ENCODE data around the gene CDIPT. TPM values are rescaled to one million over a fixed set of nuclear protein-coding genes. Genes with fewer than 3 reads are reported as not detected.
"Not testable (repeated sequence)": the region's sequence is repeated elsewhere in the genome, so short reads cannot be mapped to it uniquely, and the experiment has no call there.

The CDIPT gene
- total RNA-seq, 1 donor from 2014 or later, result 75.4 TPM

DNA sequence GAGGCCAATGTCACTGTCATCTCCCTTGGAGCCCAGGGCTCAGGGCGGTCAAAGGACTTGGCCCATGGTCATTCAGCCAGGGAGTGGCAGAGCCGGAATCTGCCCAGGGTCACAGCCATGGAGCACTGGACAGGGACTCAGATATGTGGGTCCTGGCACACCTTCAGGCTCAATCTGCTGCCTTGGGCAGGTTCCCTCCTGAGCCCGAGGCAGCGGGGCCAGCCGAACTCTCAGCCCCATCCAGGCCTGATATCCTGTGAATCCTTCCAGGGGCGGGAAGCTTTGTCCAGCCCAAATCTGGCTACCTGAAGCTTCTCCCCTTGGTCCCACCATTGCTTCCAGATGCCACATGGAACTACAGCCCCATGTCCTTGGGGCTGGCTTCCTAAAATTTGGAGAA lies 12.2 kb upstream of the CDIPT start:
- no peak for ATAC-seq

DNA sequence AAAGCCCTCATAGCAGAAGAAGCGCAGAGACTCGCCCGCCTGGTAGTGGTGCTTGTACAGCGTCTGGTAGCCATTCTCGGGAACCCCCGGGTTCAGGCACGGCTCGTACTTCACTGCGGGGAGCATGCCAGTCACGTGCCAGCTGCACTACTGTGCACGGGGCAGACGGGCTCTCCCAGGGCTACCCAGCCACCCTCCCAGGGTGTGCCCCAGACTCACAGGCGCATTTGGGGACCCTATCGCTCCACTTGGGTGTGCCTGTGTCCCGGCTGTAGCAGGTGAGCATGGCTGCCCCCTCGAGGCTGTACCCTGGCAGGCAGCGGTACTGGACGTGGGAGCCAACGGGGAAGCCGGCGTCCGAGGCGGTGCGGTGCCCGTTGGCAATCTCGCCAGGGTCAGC lies 10.3 kb upstream of the CDIPT start:
- no peaks in the 10 kb centered on the region for H3K36me3 ChIP-seq
- ATAC-seq, result no peak
- TF ChIP-seq, protein P1, sequence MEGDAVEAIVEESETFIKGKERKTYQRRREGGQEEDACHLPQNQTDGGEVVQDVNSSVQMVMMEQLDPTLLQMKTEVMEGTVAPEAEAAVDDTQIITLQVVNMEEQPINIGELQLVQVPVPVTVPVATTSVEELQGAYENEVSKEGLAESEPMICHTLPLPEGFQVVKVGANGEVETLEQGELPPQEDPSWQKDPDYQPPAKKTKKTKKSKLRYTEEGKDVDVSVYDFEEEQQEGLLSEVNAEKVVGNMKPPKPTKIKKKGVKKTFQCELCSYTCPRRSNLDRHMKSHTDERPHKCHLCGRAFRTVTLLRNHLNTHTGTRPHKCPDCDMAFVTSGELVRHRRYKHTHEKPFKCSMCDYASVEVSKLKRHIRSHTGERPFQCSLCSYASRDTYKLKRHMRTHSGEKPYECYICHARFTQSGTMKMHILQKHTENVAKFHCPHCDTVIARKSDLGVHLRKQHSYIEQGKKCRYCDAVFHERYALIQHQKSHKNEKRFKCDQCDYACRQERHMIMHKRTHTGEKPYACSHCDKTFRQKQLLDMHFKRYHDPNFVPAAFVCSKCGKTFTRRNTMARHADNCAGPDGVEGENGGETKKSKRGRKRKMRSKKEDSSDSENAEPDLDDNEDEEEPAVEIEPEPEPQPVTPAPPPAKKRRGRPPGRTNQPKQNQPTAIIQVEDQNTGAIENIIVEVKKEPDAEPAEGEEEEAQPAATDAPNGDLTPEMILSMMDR (IDR thresholded peaks at IDR 0.05), result no peak
- no peak overlapping the region for H3K4me3 ChIP-seq
- DNase-seq, result no peak
- intact Hi-C loops (cut with DNase I), result no loop called here
- peaks cover 30% of the 10 kb centered on the region for H3K27me3 ChIP-seq (ENCODE audit: low read depth)
- no peak overlapping the region for H3K27ac ChIP-seq
- peaks cover 12% of the 10 kb centered on the region for H3K4me1 ChIP-seq
- H3K9me3 ChIP-seq, result no peaks in the 10 kb centered on the region

More for the DNA sequence above, 12.2 kb upstream of the CDIPT start:
- TF ChIP-seq, protein P1 (IDR thresholded peaks at IDR 0.05), result no peak
- Histone ChIP-seq H3K9me3 (no peaks in the 10 kb centered on the region), H3K4me3 (no peak overlapping the region), H3K27me3 (ENCODE audit: low read depth) (peaks cover 36% of the 10 kb centered on the region), H3K4me1 (peaks cover 12% of the 10 kb centered on the region), H3K36me3 (no peaks in the 10 kb centered on the region), H3K27ac (no peak overlapping the region)
- DNase-seq, result no peak
- intact Hi-C loops (cut with DNase I), result no loop called here

GRCh38 chr16:29871822-29872546 lies 9.0 kb upstream of the CDIPT start:
- no peak for ATAC-seq
- intact Hi-C loops (cut with DNase I), result no loop called here

DNA sequence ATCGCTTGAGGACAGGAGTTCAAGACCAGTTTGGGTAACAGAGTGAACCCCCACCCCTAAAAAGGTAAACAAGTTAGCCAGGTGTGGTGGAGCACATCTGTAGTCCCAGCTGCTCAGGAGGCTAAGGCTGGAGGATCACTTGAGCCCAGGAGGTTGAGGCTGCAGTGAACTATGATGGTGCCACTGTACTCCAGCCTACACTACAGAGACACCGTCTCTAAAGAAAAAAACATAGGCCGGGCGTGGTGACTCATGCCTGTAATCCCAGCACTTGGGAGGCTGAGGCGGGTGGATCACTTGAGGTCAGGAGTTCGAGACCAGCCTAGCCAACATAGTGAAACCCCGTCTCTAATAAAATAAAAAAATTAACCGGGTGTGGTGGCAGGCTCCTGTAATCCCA lies 6.0 kb upstream of the CDIPT start:
- H3K27ac ChIP-seq; H3K9me3 ChIP-seq; ATAC-seq; intact Hi-C loops (cut with DNase I); H3K27me3 ChIP-seq (ENCODE audit: low read depth); H3K36me3 ChIP-seq; H3K4me3 ChIP-seq; DNase-seq; H3K4me1 ChIP-seq: not testable (repeated sequence)

More at GRCh38 chr16:29871822-29872546, 9.0 kb upstream of the CDIPT start:
- H3K36me3 ChIP-seq, result no peaks in the 10 kb centered on the region
- no peak overlapping the region for H3K27ac ChIP-seq
- TF ChIP-seq, protein P1 (IDR thresholded peaks at IDR 0.05), result no peak
- no peaks in the 10 kb centered on the region for H3K9me3 ChIP-seq
- no peak overlapping the region for H3K4me3 ChIP-seq
- peaks cover 17% of the 10 kb centered on the region for H3K27me3 ChIP-seq (ENCODE audit: low read depth)
- H3K4me1 ChIP-seq, result peaks cover 9% of the 10 kb centered on the region
- no peak for DNase-seq

- Histone ChIP-seq H3K4me3 (no peak overlapping the region), H3K9me3 (no peaks in the 10 kb centered on the region), H3K4me1 (no peaks in the 10 kb centered on the region), H3K27me3 (ENCODE audit: low read depth) (no peaks in the 10 kb centered on the region), H3K27ac (no peak overlapping the region), H3K36me3 (no peaks in the 10 kb centered on the region)
- DNase-seq (no peak), ATAC-seq (no peak)
- intact Hi-C loops (cut with DNase I), result no loop called here
- TF ChIP-seq, protein P1 (IDR thresholded peaks at IDR 0.05), result no peak
Observed at GRCh38 chr16:29868396-29869009, 5.5 kb upstream of the CDIPT start.

- Histone ChIP-seq H3K4me3 (no peak overlapping the region), H3K27ac (no peak overlapping the region), H3K9me3 (no peaks in the 10 kb centered on the region), H3K4me1 (peaks cover 17% of the 10 kb centered on the region), H3K36me3 (peaks cover 23% of the 10 kb centered on the region), H3K27me3 (ENCODE audit: low read depth) (no peaks in the 10 kb centered on the region)
- TF ChIP-seq, protein P1 (IDR thresholded peaks at IDR 0.05), result no peak
- no peak for ATAC-seq
- DNase-seq, result no peak
- intact Hi-C loops (cut with DNase I), result no loop called here
Observed at GRCh38 chr16:29864205-29864604, 1.2 kb upstream of the CDIPT start.
